Left ventricle myocardium inferior (tissue), 1 donor: ENCODE data around the gene AMZ2. TPM values are rescaled to one million over a fixed set of nuclear protein-coding genes. Genes with fewer than 3 reads are reported as not detected.

Source experiments
- DNase-seq: peaks from one replicate; pipeline ENCODE4 v3.0.0-alpha.2; 2020
- H3K27ac ChIP-seq: fragments of 200-600 bp; replicated peaks from 2 replicates; pipeline ENCODE4 v1.8.0; 2021
- H3K27me3 ChIP-seq: fragments of 200-600 bp; 2 replicates; pipeline ENCODE4 v1.8.0; 2021; ENCODE audit warnings: low read depth
- H3K36me3 ChIP-seq: fragments of 200-600 bp; 2 replicates; pipeline ENCODE4 v1.8.0; 2021
- H3K4me1 ChIP-seq: fragments of 200-600 bp; 2 replicates; pipeline ENCODE4 v1.8.0; 2021
- H3K4me3 ChIP-seq: fragments of 200-600 bp; 2 replicates; pipeline ENCODE4 v1.8.0; 2021; ENCODE audit warnings: mild to moderate bottlenecking, moderate library complexity
- H3K9me3 ChIP-seq: fragments of 200-600 bp; replicated peaks from 2 replicates; pipeline ENCODE4 v1.8.0; 2021
- intact Hi-C: fragments of 100-400 bp; cut with micrococcal nuclease; formaldehyde crosslinking; loops from one replicate; pipeline ENCODE4 v1.11.0; 2022
- total RNA-seq: library from RNA; stranded (reverse); fragmentation: NEBNext Ultra II Directional; extraction: Animal tissue kit (Norgen Biotek cat#: 25700); gene quantifications from one replicate; pipeline ENCODE4 v1.2.1, GENCODE V29; 2021
- TF ChIP-seq, protein P1 (sequence below): fragments of 200-600 bp; IDR thresholded peaks from 2 replicates; pipeline ENCODE4 v1.8.0; 2021; ENCODE audit warnings: antibody characterized with exemption, mild to moderate bottlenecking, borderline replicate concordance
- donor health status: DM: no; HTN: yes; CAD: no; lungs with severe emphysema.

The AMZ2 gene
- total RNA-seq, 1 donor from 2014 or later, result 99.9 TPM

DNA sequence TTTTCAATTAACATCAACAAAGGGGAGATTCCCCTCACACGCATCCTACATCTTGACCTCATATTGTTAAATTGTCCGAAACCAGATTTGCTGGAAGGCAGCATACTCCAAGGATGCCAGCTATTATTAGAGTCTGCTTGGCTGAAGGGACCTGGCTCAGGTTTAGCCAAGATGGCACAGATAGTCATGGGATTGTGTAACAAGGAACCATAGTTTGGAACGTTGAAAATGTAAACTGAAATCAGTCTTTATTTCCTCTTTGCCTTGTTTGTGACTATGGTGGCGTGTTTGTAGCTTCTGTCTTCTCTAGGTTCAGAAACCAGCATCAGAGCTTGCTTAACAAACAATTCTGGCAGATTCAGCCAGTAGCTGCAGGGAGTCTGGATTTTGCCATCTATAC lies 49.4 kb downstream of the AMZ2 start:
- no peak overlapping the region for H3K27ac ChIP-seq
- intact Hi-C loops, result no loop called here

DNA sequence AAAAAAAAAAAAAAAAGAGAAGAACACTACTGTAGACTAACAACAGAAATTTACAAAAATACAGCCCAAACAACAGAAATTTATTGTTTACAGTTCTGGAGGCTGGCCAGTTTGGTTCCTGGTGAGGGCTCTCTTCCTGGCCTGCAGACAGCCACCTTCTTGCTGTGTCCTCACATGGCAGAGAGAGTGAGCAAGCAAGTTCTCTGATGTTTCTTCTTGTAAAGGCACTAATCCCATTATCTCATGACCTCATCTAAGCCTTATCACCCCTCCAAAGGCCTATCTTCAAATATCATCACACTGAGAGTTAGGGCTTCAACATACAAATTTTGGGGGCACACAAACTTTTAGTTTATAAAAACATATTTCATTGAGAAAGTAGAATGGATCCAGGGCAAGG lies 50.8 kb downstream of the AMZ2 start:
- no peaks in the 10 kb centered on the region for H3K36me3 ChIP-seq
- H3K27ac ChIP-seq, result no peak overlapping the region
- TF ChIP-seq, protein P1, sequence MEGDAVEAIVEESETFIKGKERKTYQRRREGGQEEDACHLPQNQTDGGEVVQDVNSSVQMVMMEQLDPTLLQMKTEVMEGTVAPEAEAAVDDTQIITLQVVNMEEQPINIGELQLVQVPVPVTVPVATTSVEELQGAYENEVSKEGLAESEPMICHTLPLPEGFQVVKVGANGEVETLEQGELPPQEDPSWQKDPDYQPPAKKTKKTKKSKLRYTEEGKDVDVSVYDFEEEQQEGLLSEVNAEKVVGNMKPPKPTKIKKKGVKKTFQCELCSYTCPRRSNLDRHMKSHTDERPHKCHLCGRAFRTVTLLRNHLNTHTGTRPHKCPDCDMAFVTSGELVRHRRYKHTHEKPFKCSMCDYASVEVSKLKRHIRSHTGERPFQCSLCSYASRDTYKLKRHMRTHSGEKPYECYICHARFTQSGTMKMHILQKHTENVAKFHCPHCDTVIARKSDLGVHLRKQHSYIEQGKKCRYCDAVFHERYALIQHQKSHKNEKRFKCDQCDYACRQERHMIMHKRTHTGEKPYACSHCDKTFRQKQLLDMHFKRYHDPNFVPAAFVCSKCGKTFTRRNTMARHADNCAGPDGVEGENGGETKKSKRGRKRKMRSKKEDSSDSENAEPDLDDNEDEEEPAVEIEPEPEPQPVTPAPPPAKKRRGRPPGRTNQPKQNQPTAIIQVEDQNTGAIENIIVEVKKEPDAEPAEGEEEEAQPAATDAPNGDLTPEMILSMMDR, result no peak
- H3K4me3 ChIP-seq, result no peak overlapping the region
- H3K4me1 ChIP-seq, result peaks cover 7% of the 10 kb centered on the region
- peaks cover 30% of the 10 kb centered on the region for H3K27me3 ChIP-seq
- DNase-seq, result no peak
- intact Hi-C loops, result no loop called here
- no peaks in the 10 kb centered on the region for H3K9me3 ChIP-seq

More for the DNA sequence above, 49.4 kb downstream of the AMZ2 start:
- peaks cover 44% of the 10 kb centered on the region for H3K27me3 ChIP-seq
- TF ChIP-seq, protein P1, result no peak
- H3K4me1 ChIP-seq, result peaks cover 14% of the 10 kb centered on the region
- no peaks in the 10 kb centered on the region for H3K9me3 ChIP-seq
- no peak overlapping the region for H3K4me3 ChIP-seq
- H3K36me3 ChIP-seq, result no peaks in the 10 kb centered on the region
- DNase-seq, result no peak

- TF ChIP-seq, protein P1, result no peak
- H3K9me3 ChIP-seq, result no peaks in the 10 kb centered on the region
- H3K4me3 ChIP-seq, result no peak overlapping the region
- H3K4me1 ChIP-seq, result peaks cover 7% of the 10 kb centered on the region
- no peak overlapping the region for H3K27ac ChIP-seq
- H3K27me3 ChIP-seq, result peaks cover 18% of the 10 kb centered on the region
- intact Hi-C loops, result no loop called here
- no peak for DNase-seq
- H3K36me3 ChIP-seq, result no peaks in the 10 kb centered on the region
These were observed 52.0 kb downstream of the AMZ2 start for GRCh38 chr17:68299817-68300216.

GRCh38 chr17:68301438-68301959 lies 53.7 kb downstream of the AMZ2 start:
- TF ChIP-seq, protein P1, result no peak
- H3K9me3 ChIP-seq, result no peaks in the 10 kb centered on the region
- intact Hi-C loops, result no loop called here
- DNase-seq, result no peak
- H3K4me1 ChIP-seq, result peaks cover 7% of the 10 kb centered on the region
- no peak overlapping the region for H3K27ac ChIP-seq
- peaks cover 1% of the 10 kb centered on the region for H3K27me3 ChIP-seq
- no peak overlapping the region for H3K4me3 ChIP-seq
- no peaks in the 10 kb centered on the region for H3K36me3 ChIP-seq

DNA sequence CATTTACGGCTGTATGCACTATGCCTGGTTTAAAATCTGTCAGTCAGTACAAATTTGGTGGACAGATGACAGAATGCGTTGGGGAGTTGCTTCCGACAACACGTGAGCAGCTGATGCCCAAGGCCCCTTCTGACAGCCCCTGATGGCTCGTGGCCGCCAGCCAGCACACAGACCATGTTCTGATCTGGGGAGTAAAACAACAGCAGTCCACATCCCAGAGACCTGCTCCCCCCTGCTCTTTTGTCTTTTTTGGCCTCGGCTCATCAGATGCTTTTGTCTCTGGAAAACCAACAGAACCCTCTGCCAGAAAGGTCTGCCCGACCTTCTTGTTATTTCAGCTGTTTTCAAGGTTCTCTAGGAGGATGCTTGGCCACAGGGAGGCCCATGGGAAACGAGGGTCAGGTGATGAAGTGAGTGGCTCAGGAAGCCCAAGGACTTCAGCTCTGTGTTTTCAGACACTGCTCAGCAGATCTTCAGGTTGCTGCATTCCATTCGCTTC lies 54.3 kb downstream of the AMZ2 start:
- DNase-seq, result no peak
- TF ChIP-seq, protein P1, result no peak
- peaks cover 7% of the 10 kb centered on the region for H3K4me1 ChIP-seq
- H3K9me3 ChIP-seq, result no peaks in the 10 kb centered on the region
- no peak overlapping the region for H3K4me3 ChIP-seq
- no peak overlapping the region for H3K27ac ChIP-seq
- no peaks in the 10 kb centered on the region for H3K36me3 ChIP-seq
- H3K27me3 ChIP-seq, result no peaks in the 10 kb centered on the region
- intact Hi-C loops, result no loop called here
